ENCODE results near the gene DDB1. TPM values are rescaled to one million over a fixed set of nuclear protein-coding genes. Genes with fewer than 3 reads are reported as not detected.

The DDB1 gene
- total RNA-seq, 2 donors from 2014 or later: 154 to 189 TPM

DNA sequence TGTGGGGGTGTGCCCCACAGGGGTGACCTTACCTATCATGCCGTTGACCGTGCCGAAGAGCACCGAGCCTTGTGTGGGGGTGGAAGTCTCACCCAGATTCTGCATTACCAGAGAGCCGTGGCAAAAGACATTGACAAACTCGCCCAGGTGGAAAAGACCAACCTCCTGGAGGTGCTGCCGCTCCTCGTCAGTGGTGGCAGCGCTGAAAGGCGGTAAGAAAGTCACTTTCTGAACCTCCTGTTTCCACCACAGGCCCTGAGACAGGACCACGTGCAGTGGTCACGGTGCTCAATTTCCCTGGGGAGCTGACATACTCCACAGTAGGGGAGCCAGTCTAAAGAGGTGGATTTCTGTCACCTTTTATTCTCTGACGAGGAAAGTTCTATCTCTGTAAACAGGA, 30.4 kb downstream of the DDB1 start:
- DNase-seq: no peak
- Histone ChIP-seq H3K4me3 (no peak overlapping the region), H3K9ac (ENCODE audit: low read depth in 2 of 2, low read length in 2 of 2) (no peak overlapping the region), H3K27ac (no peak overlapping the region), H3K36me3 (peaks cover 24% of the 10 kb centered on the region), H3K9me3 (no peaks in the 10 kb centered on the region), H3K4me1 (no peaks in the 10 kb centered on the region), H3K27me3 (no peaks in the 10 kb centered on the region)
- TF ChIP-seq, protein P1, sequence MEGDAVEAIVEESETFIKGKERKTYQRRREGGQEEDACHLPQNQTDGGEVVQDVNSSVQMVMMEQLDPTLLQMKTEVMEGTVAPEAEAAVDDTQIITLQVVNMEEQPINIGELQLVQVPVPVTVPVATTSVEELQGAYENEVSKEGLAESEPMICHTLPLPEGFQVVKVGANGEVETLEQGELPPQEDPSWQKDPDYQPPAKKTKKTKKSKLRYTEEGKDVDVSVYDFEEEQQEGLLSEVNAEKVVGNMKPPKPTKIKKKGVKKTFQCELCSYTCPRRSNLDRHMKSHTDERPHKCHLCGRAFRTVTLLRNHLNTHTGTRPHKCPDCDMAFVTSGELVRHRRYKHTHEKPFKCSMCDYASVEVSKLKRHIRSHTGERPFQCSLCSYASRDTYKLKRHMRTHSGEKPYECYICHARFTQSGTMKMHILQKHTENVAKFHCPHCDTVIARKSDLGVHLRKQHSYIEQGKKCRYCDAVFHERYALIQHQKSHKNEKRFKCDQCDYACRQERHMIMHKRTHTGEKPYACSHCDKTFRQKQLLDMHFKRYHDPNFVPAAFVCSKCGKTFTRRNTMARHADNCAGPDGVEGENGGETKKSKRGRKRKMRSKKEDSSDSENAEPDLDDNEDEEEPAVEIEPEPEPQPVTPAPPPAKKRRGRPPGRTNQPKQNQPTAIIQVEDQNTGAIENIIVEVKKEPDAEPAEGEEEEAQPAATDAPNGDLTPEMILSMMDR (IDR thresholded peaks at IDR 0.05): no peak
- intact Hi-C loops (cut with DNase I): no loop called here

DNA sequence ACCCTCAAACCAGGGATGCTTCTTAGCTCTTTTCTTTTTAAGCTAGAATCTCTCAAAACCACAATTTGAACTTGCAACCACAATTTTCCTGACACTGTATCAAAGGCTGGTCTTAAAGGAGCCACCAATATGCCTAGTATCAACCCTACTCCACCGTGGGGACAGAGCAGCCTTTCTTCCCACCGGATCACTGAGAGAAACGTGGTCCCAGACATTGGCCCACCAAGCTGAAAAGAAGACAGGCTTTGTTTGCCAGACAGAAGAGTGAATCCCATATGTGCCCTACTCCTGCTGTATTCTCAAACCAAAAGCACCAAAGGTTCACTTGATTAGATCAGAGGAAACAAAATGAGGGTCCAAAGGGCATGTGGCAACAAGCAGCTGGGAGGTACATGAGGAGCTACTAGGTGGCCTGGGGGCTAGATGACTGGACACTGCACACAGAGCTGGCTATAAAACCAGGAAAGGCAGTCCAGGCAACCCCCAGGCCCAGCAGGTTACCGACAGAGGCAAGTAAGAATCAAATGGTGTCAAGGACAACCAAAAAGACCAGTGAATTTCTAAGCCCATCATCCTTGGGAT, 34.2 kb downstream of the DDB1 start:
- H3K36me3 ChIP-seq: peaks cover 18% of the 10 kb centered on the region
- intact Hi-C loops (cut with DNase I): no loop called here
- H3K27ac ChIP-seq: no peak overlapping the region
- H3K27me3 ChIP-seq: peaks cover 18% of the 10 kb centered on the region
- peaks cover 11% of the 10 kb centered on the region for H3K4me1 ChIP-seq
- no peak for DNase-seq
- TF ChIP-seq, protein P1 (IDR thresholded peaks at IDR 0.05): no peak
- H3K9ac ChIP-seq (ENCODE audit: low read depth in 2 of 2, low read length in 2 of 2): no peak overlapping the region
- no peaks in the 10 kb centered on the region for H3K9me3 ChIP-seq
- no peak overlapping the region for H3K4me3 ChIP-seq

DNA sequence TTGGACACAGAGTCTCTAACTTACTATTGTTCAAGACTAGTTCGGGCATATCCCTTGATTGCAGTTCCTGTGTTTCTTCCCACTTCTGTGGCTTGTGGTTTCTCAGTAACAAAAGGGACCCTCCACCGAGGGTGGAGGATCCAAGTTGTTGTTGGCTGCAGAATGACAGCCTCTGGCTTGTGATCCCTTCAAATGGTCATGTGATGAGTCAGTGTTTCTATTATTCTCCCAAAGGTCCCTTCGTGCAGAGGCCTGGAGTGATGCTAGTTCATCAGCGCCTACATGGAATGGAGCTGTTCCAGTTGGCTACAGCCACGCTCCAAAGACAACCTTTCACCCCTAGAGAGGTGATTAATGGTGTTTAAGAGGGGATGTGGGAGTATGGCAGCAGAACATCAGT, 35.2 kb downstream of the DDB1 start:
- Histone ChIP-seq H3K9ac (ENCODE audit: low read depth in 2 of 2, low read length in 2 of 2) (no peak overlapping the region), H3K9me3 (no peaks in the 10 kb centered on the region), H3K4me1 (peaks cover 11% of the 10 kb centered on the region), H3K27ac (no peak overlapping the region), H3K4me3 (no peak overlapping the region), H3K36me3 (peaks cover 16% of the 10 kb centered on the region), H3K27me3 (peaks cover 20% of the 10 kb centered on the region)
- DNase-seq: no peak
- TF ChIP-seq, protein P1 (IDR thresholded peaks at IDR 0.05): no peak
- intact Hi-C loops (cut with DNase I): no loop called here

DNA sequence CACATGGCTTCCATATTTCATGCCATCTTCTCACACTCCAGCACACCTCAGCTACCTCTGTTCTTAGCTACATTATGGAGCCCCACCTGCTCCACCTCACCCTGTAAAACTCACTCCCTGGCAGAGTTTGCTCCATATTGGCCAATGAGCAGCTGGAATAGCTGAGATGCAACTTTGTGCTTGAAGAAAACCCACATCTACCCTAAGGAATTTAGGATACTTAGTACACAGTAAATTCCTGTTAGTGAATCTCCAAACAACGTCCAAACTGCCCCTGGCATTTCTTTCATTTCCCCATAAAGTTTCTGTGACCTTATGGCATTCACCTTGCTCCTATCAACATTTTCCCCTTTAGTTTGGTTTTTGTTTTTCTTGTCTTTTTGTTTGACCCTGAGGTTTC, 35.6 kb downstream of the DDB1 start:
- TF ChIP-seq, protein P1 (IDR thresholded peaks at IDR 0.05): no peak
- Histone ChIP-seq H3K27me3 (peaks cover 20% of the 10 kb centered on the region), H3K9me3 (no peaks in the 10 kb centered on the region), H3K4me1 (peaks cover 11% of the 10 kb centered on the region), H3K9ac (ENCODE audit: low read depth in 2 of 2, low read length in 2 of 2) (no peak overlapping the region), H3K27ac (no peak overlapping the region), H3K4me3 (no peak overlapping the region), H3K36me3 (peaks cover 12% of the 10 kb centered on the region)
- DNase-seq: no peak
- intact Hi-C loops (cut with DNase I): no loop called here

DNA sequence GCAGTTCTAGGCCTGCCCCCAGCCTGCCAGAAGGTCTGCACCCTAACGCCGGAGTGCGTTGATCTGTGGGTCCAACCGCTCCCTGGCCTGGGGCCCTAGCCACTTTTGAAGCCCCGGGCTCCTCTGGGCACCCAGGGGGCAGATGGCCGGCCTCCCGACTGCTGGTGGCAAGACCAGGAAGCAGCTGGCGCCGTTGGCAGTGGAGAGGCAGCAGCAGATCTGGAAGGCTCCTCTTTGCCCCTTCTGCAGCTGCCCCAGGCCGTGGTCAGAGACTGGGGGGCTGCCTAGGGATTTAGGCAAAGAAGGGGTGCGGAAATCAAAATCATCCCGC, 37.3 kb downstream of the DDB1 start:
- H3K9ac ChIP-seq (ENCODE audit: low read depth in 2 of 2, low read length in 2 of 2): peak overlapping the region in 1 of 2 donors; percentile 23
- DNase-seq: no peak
- TF ChIP-seq, protein P1 (IDR thresholded peaks at IDR 0.05): no peak
- H3K4me1 ChIP-seq: peaks cover 11% of the 10 kb centered on the region
- no peak overlapping the region for H3K4me3 ChIP-seq
- H3K9me3 ChIP-seq: no peaks in the 10 kb centered on the region
- intact Hi-C loops (cut with DNase I): no loop called here
- peaks cover 8% of the 10 kb centered on the region for H3K36me3 ChIP-seq
- H3K27me3 ChIP-seq: peaks cover 20% of the 10 kb centered on the region
- no peak overlapping the region for H3K27ac ChIP-seq
